K562 (cell line): ENCODE measurements around the gene GATA5. TPM values are rescaled to one million over a fixed set of nuclear protein-coding genes. Genes with fewer than 3 reads are reported as not detected.

Experiments
- CC2D1A ChIP-seq: fragments of 450-650 bp; IDR thresholded peaks from 2 replicates; pipeline ENCODE4 v1.6.1; 2017; ENCODE audit warnings: mild to moderate bottlenecking
- CREBBP ChIP-seq: IDR thresholded peaks from one replicate; pipeline ENCODE4 v1.6.1; 2012; ENCODE audit warnings: low read depth, mild to moderate bottlenecking, control low read depth, inconsistent platforms, low read length
- CTCF ChIP-seq, 3 experiments: IDR thresholded peaks in 2 of 3; conservative IDR thresholded peaks in 1 of 3; 2 replicates each; pipeline ENCODE4 v1.5.1; 2011 to 2012; ENCODE audit warnings: low read length in 3 of 3, mild to moderate bottlenecking in 3 of 3, control low read depth in 2 of 3, improper control_type of control experiment in 1 of 3, inconsistent platforms in 1 of 3, low read depth in 1 of 3, mixed read lengths in 1 of 3, moderate library complexity in 1 of 3; ENCODE audit not compliant: insufficient read depth in 2 of 3
- CTCFL ChIP-seq: IDR thresholded peaks from 2 replicates; pipeline ENCODE4 v1.6.1; 2011; ENCODE audit warnings: borderline replicate concordance, low read depth, mild to moderate bottlenecking, moderate library complexity, low read length; ENCODE audit not compliant: insufficient read depth, poor library complexity, severe bottlenecking
- GMEB1 ChIP-seq: fragments of 250-450 bp; sonication (Bioruptor Pico); IDR thresholded peaks from 2 replicates; pipeline ENCODE4 v1.4.0; 2020; ENCODE audit warnings: mild to moderate bottlenecking
- MTF1 ChIP-seq: fragments of 250-450 bp; sonication (Bioruptor Pico); IDR thresholded peaks from 2 replicates; pipeline ENCODE4 v1.9.0; 2021; ENCODE audit warnings: moderate library complexity, mild to moderate bottlenecking, inconsistent platforms, borderline replicate concordance
- NCOA2 ChIP-seq, 2 experiments: fragments of 450-650 bp; IDR thresholded peaks; 2 replicates each; pipeline ENCODE4 v1.6.1; 2018; ENCODE audit warnings: mild to moderate bottlenecking in 2 of 2, moderate library complexity in 1 of 2; ENCODE audit not compliant: partially characterized antibody in 2 of 2
- NR2C2 ChIP-seq, 2 experiments: fragments of 200-800 bp in 1 of 2; sonication (Bioruptor generic) in 1 of 2; sonication (generic) in 1 of 2; formaldehyde crosslinking in 1 of 2; IDR thresholded peaks; 2 replicates each; pipeline versions ENCODE4 v1.6.1 to v1.8.0; 2016 to 2022; ENCODE audit warnings: mild to moderate bottlenecking in 1 of 2, missing compliant biosample characterization in 1 of 2, missing genetic modification characterization in 1 of 2, missing genetic modification reagents in 1 of 2
- STAG1 ChIP-seq: sonication (generic); formaldehyde crosslinking; IDR thresholded peaks from 2 replicates; pipeline ENCODE4 v1.5.0; 2020; ENCODE audit warnings: missing genetic modification reagents, borderline replicate concordance
- TAF1 ChIP-seq: IDR thresholded peaks from 2 replicates; pipeline ENCODE4 v1.6.1; 2011; ENCODE audit warnings: mild to moderate bottlenecking, low read length, moderate library complexity; ENCODE audit not compliant: insufficient read depth, control insufficient read depth, severe bottlenecking; ENCODE audit errors: extremely low read depth
- TSHZ1 ChIP-seq: fragments of 250-450 bp; sonication (Bioruptor Pico); IDR thresholded peaks from 2 replicates; pipeline ENCODE4 v1.4.0; 2020; ENCODE audit warnings: mild to moderate bottlenecking, moderate library complexity
- USF1 ChIP-seq: sonication (generic); formaldehyde crosslinking; IDR thresholded peaks from 2 replicates; pipeline ENCODE4 v1.9.0; 2022; ENCODE audit warnings: mild to moderate bottlenecking, missing genetic modification reagents
- ZKSCAN1 ChIP-seq: fragments of 150-350 bp; IDR thresholded peaks from 2 replicates; pipeline ENCODE4 v1.6.1; 2016; ENCODE audit warnings: low read depth, low read length
- polyA plus RNA-seq, 8 experiments: library from polyadenylated mRNA; depleted of rRNA in 4 of 8; stranded (reverse) in 5 of 8; unstranded in 3 of 8; fragments of >200 nt; fragmentation: Nextera tagmentation in 2 of 8; fragmentation: Illumina TruSeq in 1 of 8; extraction: Ambion mirVana in 2 of 8; extraction: Trizol in 1 of 8; gene quantifications; 2 replicates each; pipeline versions ENCODE4 v1.2.1 to v1.2.3, GENCODE V29; 2011 to 2014; ENCODE audit warnings: inconsistent platforms in 1 of 8, missing spikeins in 1 of 8
- total RNA-seq, 7 experiments: library from RNA; depleted of rRNA in 6 of 7; stranded (reverse); fragments of >200 nt in 6 of 7; fragmentation: Illumina TruSeq in 2 of 7; extraction: Trizol in 2 of 7; gene quantifications; 2 replicates each; pipeline versions ENCODE4 v1.2.1 to v1.2.3, GENCODE V29; 2011 to 2021; ENCODE audit warnings: low replicate concordance in 1 of 7

GATA5 gene
- total and polyA plus RNA-seq, 9 of the 15 experiments (the other 6 are each of a cell fraction or from before 2014, with no cell fraction given): 0.09 to 0.57 (median 0.20) TPM; not detected in 3

GRCh38 chr20:62496568-62497218 lies 20.9 kb upstream of the GATA5 start (continued):
- TF ChIP-seq CTCF (IDR thresholded peaks at IDR 0.05 in 2 of 3, conservative IDR thresholded peaks at IDR 0.05 in 1 of 3; ENCODE audit: insufficient read depth in 2 of 3, low read depth in 1 of 3, low read length in 3 of 3): peak; percentile 59 to 72 (median 63)
- no peak for TF ChIP-seq NR2C2 (CRISPR knock-in tag; IDR thresholded peaks at IDR 0.05)
- TF ChIP-seq NR2C2 (tag; IDR thresholded peaks at IDR 0.05): no peak
- 0 out of 2 replicates have a peak, but pooled peaks have one; percentile 44 for TF ChIP-seq STAG1 (CRISPR knock-in tag)
- TF ChIP-seq ZKSCAN1: no peak
- TF ChIP-seq USF1 (CRISPR knock-in tag): no peak
- no peak for TF ChIP-seq GMEB1
- no peak for TF ChIP-seq MTF1 (CRISPR knock-in tag)
- TF ChIP-seq TAF1: no peak
- 0 out of 2 replicates have a peak, but pooled peaks have one; percentile 19 for TF ChIP-seq CC2D1A
- TF ChIP-seq CREBBP: no peak
- no peak for TF ChIP-seq TSHZ1 (CRISPR knock-in tag)
- TF ChIP-seq CTCFL: peak; percentile 78
- TF ChIP-seq NCOA2 (IDR thresholded peaks at IDR 0.05; ENCODE audit: partially characterized antibody in 2 of 2): no peak
